ENCODE measurements around the gene FEZF1.

DNA sequence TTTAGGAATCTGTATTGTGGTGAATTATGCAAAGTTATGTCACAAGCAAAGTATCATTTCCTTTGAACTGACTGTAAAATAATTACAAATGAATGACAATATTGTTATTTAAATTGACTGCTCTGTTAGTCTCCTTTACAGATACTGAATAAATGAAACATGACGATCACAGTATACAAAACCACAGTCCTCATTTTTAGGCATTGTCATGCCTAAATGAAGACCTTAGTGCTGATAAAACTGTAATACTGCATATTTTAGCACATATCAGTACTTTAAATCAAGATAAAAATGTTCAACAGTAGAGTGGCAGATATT lies 39.7 kb upstream of the FEZF1 start:
- TF ChIP-seq, protein P1, sequence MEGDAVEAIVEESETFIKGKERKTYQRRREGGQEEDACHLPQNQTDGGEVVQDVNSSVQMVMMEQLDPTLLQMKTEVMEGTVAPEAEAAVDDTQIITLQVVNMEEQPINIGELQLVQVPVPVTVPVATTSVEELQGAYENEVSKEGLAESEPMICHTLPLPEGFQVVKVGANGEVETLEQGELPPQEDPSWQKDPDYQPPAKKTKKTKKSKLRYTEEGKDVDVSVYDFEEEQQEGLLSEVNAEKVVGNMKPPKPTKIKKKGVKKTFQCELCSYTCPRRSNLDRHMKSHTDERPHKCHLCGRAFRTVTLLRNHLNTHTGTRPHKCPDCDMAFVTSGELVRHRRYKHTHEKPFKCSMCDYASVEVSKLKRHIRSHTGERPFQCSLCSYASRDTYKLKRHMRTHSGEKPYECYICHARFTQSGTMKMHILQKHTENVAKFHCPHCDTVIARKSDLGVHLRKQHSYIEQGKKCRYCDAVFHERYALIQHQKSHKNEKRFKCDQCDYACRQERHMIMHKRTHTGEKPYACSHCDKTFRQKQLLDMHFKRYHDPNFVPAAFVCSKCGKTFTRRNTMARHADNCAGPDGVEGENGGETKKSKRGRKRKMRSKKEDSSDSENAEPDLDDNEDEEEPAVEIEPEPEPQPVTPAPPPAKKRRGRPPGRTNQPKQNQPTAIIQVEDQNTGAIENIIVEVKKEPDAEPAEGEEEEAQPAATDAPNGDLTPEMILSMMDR (IDR thresholded peaks at IDR 0.05) = no peak
- no peak for TF ChIP-seq POLR2AphosphoS5 (IDR thresholded peaks at IDR 0.05; ENCODE audit: low read depth, low read length)
- TF ChIP-seq, protein P2, sequence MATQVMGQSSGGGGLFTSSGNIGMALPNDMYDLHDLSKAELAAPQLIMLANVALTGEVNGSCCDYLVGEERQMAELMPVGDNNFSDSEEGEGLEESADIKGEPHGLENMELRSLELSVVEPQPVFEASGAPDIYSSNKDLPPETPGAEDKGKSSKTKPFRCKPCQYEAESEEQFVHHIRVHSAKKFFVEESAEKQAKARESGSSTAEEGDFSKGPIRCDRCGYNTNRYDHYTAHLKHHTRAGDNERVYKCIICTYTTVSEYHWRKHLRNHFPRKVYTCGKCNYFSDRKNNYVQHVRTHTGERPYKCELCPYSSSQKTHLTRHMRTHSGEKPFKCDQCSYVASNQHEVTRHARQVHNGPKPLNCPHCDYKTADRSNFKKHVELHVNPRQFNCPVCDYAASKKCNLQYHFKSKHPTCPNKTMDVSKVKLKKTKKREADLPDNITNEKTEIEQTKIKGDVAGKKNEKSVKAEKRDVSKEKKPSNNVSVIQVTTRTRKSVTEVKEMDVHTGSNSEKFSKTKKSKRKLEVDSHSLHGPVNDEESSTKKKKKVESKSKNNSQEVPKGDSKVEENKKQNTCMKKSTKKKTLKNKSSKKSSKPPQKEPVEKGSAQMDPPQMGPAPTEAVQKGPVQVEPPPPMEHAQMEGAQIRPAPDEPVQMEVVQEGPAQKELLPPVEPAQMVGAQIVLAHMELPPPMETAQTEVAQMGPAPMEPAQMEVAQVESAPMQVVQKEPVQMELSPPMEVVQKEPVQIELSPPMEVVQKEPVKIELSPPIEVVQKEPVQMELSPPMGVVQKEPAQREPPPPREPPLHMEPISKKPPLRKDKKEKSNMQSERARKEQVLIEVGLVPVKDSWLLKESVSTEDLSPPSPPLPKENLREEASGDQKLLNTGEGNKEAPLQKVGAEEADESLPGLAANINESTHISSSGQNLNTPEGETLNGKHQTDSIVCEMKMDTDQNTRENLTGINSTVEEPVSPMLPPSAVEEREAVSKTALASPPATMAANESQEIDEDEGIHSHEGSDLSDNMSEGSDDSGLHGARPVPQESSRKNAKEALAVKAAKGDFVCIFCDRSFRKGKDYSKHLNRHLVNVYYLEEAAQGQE (IDR thresholded peaks at IDR 0.05; ENCODE audit: insufficient read depth in 1 of 2, low read depth in 2 of 2, low read length in 1 of 2) = no peak
